ENCODE data around the gene SERPINA12.

The SERPINA12 gene

GRCh38 chr14:94451826-94452225, 57.4 kb downstream of the SERPINA12 start:
- no peak for DNase-seq (ENCODE audit: low spot score)
- TF ChIP-seq CTCF (IDR thresholded peaks at IDR 0.05; ENCODE audit: borderline replicate concordance, control extremely low read depth, extremely low read depth, insufficient read depth, missing control alignments), result no peak
- in situ Hi-C loops (cut with MboI; ENCODE audit: low sequenced_read_pairs, unreplicated experiment), result no loop called here

GRCh38 chr14:94451091-94451771, 58.0 kb downstream of the SERPINA12 start:
- no peak for DNase-seq (ENCODE audit: low spot score)
- in situ Hi-C loops (cut with MboI; ENCODE audit: low sequenced_read_pairs, unreplicated experiment), result no loop called here

GRCh38 chr14:94450722-94451090, 58.6 kb downstream of the SERPINA12 start:
- no peak for DNase-seq (ENCODE audit: low spot score)
- in situ Hi-C loops (cut with MboI; ENCODE audit: low sequenced_read_pairs, unreplicated experiment), result no loop called here
- no peak for TF ChIP-seq CTCF (IDR thresholded peaks at IDR 0.05; ENCODE audit: borderline replicate concordance, control extremely low read depth, extremely low read depth, insufficient read depth, missing control alignments)

More at GRCh38 chr14:94451091-94451771, 58.0 kb downstream of the SERPINA12 start:
- TF ChIP-seq CTCF (IDR thresholded peaks at IDR 0.05; ENCODE audit: borderline replicate concordance, control extremely low read depth, extremely low read depth, insufficient read depth, missing control alignments), result no peak

GRCh38 chr14:94449930-94450329, 59.3 kb downstream of the SERPINA12 start:
- in situ Hi-C loops (cut with MboI; ENCODE audit: low sequenced_read_pairs, unreplicated experiment), result no loop called here
- TF ChIP-seq CTCF (IDR thresholded peaks at IDR 0.05; ENCODE audit: borderline replicate concordance, control extremely low read depth, extremely low read depth, insufficient read depth, missing control alignments), result no peak

GRCh38 chr14:94448071-94448808, 61.0 kb downstream of the SERPINA12 start:
- DNase-seq (ENCODE audit: low spot score), result no peak
- in situ Hi-C loops (cut with MboI; ENCODE audit: low sequenced_read_pairs, unreplicated experiment), result no loop called here

More at GRCh38 chr14:94449930-94450329, 59.3 kb downstream of the SERPINA12 start:
- DNase-seq (ENCODE audit: low spot score), result no peak

GRCh38 chr14:94447206-94447605, 62.1 kb downstream of the SERPINA12 start:
- in situ Hi-C loops (cut with MboI; ENCODE audit: low sequenced_read_pairs, unreplicated experiment), result no loop called here
- DNase-seq (ENCODE audit: low spot score), result no peak
- TF ChIP-seq CTCF (IDR thresholded peaks at IDR 0.05; ENCODE audit: borderline replicate concordance, control extremely low read depth, extremely low read depth, insufficient read depth, missing control alignments), result no peak

More at GRCh38 chr14:94448071-94448808, 61.0 kb downstream of the SERPINA12 start:
- no peak for TF ChIP-seq CTCF (IDR thresholded peaks at IDR 0.05; ENCODE audit: borderline replicate concordance, control extremely low read depth, extremely low read depth, insufficient read depth, missing control alignments)
